RPMI7951 (cell line): ENCODE data around the gene TRMO. TPM values are rescaled to one million over a fixed set of nuclear protein-coding genes. Genes with fewer than 3 reads are reported as not detected.
"Not testable (repeated sequence)": the region's sequence is repeated elsewhere in the genome, so short reads cannot be mapped to it uniquely, and the experiment has no call there.

ENCODE experiments used
- DNase-seq: peaks from one replicate; pipeline ENCODE4 v3.0.0-alpha.2; 2012; ENCODE audit warnings: low read depth
- total RNA-seq: library from RNA; depleted of rRNA; stranded (reverse); fragments of >200 nt; shearing (Covaris generic); gene quantifications from 2 replicates; pipeline ENCODE4 v1.2.3, GENCODE V29; 2014; rRNA removed

Gene TRMO, protein sequence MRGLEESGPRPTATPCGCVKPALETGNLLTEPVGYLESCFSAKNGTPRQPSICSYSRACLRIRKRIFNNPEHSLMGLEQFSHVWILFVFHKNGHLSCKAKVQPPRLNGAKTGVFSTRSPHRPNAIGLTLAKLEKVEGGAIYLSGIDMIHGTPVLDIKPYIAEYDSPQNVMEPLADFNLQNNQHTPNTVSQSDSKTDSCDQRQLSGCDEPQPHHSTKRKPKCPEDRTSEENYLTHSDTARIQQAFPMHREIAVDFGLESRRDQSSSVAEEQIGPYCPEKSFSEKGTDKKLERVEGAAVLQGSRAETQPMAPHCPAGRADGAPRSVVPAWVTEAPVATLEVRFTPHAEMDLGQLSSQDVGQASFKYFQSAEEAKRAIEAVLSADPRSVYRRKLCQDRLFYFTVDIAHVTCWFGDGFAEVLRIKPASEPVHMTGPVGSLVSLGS
- 16.9 and 22.9 TPM in 2 replicates for total RNA-seq

DNA sequence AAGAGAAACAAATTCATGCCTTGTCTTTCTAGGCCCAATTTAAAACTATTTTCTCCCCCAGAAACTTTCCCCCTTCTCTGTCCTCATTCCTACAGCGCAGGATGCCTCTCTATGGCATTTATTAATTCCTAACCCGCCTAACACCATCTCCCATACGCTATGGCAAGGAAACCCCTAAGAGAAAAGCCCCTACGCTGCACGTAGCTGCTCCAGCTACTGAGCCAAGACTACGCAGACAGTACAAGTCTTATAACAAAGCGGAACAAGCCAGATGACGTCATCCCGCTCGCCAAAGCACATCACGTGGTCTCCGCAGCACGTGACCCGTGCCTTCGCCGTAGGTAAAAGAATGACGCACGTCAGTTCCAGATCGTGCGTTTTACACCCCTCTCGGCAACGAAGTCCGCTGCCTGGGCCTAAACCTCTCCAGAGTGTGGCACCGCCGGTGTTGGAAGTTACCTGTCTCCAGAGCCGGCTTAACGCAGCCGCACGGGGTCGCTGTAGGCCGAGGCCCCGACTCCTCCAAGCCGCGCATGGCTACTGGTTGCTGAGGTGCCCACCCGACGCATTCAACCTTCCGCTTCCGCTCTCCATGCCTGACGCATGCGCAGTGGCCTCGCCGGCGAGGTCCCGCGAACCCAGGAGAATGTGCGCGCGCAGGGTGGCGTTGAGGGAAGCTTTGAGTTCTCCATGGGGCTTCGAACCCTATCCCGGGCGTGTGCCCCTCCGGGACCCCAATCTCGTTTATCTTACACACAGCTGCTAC, at the start of gene TRMO:
TSS of gene TRMO (minus strand) at position 542 of the 766 bp plus-strand sequence. CDS start at position 535, 7 bp downstream.
- DNase-seq, result peak; percentile 99

DNA sequence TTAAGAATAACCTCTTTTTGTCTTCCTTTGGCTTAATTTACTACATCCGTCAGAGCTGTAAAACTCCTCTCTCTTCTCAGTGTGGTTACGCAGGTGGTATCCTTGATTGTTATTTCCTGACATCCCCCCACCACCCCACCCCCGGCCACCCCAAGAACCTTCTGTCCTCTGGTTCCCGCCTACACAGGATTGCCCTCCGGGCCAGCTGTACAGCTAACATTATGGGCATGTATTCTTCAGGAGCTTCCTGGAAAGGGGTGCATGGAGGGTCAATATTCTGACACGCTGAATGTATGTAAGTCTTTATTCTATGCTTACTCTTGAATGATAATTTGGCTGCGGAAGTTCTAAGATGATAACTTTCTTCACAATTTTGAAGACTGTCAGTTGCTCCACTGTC, 47.9 kb upstream of the TRMO start:
- DNase-seq, result no peak

DNA sequence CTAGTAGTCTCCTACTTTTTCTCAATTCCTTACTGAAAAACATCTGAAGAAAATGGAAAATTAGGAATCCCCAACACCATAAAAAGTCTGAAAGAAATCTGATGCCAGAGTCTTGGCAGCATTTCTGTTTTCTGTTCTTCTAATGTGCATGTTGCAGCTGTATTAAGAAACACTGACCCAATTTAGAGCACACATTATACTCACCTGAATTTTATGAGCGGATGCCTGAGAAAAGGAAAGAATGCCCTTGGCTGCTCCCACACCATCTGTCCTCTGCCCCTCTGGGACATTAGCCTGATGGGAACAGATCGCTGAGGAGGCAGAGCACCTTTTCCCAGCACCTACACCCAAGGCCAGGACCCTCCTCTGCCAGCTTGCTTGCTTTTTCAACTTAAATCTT, 46.7 kb upstream of the TRMO start:
- no peak for DNase-seq

DNA sequence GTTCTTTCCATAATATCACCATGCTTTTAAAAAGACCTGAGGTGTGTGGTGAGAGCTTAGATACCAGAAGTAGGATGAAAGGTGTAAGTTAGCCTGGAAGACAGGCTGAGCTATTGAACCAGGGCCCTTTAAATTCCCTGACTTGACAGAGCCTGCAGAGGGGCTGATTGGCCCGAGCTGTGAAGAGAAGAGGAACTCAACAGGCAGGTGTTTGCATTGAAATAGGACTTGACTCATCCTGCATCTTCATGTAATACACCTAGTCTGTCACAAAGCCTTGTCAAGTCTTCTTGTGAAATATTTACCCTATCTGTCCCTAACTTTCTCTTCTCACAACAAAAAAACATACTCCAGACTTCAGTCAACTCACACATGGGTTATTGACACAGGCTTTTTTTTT, 44.2 kb upstream of the TRMO start:
- no peak for DNase-seq

DNA sequence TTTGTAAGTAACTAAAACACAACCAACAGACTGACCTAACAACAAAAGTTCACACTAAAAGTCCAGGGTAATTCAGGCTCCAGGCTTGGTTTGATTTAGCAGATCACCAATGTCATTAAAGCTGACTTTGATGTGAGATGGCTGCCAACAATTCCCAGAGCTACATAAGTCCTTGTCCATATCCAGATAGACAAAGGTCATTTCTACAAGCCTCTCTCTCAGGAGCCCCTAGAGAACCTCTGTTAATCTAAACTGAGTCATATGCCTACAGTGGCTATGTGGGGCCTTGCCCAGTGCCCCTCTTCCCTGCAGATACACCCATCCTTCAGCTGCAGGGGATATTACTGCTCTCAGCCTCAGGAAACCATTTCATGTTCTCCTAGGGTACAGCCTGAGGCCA, 42.6 kb upstream of the TRMO start:
- no peak for DNase-seq

DNA sequence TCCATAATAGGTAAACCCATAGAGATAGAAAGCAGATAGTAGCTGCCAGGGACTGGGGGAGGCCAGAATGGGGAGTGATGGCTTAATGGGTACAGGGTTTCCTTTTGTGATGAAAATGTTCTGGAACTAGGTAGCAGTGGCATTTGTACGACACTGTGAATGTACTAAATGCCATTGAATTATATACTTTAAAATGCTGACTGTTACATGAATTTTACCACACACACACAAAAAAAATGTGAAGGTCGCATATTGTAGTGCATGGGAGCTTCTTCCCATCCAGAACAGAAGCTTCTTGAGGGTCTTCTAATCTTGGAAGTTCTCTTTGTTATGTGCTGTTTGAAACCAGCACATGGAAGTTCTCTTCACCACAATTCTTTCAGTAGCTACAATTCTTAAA, 40.9 kb upstream of the TRMO start:
- no peak for DNase-seq

DNA sequence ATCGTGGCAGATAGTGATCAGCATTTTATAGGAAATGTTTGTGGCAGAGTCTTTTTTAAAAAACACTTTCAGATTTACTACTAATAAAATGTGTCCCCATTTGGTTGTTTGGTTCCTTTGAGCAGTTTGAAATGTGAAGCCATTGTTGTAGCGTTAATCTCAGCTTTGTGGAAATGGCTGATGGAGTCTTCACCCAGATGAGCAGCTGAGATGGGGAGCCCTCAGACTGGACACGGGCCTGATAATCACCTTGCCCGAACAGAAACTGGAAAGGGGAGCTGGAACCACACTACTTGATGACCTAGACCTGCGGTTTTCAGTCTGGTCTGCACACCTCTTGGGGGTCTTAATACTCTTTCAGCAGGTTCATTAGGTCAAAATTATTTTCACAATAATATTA, 40.3 kb upstream of the TRMO start:
- DNase-seq, result no peak

DNA sequence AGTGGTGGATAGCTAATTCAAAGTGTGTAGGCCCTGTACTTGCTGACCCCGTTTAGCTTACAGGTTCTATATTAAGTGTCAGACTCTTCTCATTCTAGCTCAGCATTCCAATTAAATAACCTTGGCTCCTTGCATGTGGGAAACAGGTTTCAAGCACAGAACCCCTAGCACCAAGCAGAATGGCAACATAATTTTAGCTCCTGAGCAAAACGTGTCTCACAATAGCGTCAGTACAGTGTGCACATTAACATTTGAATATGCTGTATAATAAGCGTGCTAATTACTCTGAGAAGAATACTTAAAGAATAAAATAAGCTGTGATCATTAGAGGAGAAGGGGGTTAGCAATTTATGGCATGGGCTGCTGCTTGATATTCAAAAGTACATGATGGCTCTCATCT, 39.8 kb upstream of the TRMO start:
- no peak for DNase-seq

DNA sequence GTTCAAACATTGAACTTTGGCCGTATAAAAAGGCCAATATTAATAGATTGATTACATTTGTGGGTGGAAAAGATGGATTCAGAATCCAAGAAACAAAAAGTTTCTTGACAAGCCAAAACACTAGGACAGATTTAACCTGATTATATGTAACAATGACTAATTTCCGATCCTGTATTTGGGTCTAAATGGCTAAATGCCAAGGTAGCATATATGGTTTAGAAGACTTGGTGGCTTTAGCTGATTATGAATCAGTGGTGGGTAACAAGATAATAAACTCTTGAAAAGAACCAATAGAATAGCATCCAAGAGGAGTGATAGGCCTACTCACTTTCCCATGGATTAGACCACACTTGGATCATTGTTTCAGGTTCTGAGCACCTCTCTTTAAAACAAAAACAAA, 39.1 kb upstream of the TRMO start:
- DNase-seq, result no peak

DNA sequence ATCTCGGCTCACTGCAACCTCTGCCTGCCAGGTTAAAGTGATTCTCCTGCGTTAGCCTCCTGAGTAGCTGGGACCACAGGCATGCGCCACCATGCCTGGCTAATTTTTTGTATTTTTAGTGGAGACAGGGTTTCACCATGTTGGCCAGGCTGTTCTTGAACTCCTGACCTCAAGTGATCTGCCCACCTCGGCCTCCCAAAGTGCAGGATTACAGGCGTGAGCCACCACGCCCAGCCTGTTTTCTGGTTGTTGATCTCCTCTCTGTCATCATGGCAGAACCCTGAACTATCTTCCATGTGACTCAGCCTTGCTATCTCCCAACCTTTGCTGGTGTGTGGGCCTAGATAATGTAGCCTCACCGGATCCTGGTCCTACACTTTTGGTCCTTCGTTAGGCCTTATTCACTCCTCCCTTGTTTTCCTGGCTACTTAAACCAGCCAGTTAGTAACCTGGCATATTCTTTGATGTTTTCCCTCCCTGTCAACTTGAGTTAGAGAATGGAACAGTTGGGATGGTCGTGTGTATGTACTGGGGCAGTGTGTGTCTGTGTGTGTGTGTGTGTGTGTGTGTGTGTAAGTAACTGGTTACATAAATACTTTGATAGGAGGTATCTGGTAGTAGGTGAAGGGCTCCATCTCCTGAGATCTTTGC, 38.5 kb upstream of the TRMO start:
- DNase-seq, result not testable (repeated sequence)

DNA sequence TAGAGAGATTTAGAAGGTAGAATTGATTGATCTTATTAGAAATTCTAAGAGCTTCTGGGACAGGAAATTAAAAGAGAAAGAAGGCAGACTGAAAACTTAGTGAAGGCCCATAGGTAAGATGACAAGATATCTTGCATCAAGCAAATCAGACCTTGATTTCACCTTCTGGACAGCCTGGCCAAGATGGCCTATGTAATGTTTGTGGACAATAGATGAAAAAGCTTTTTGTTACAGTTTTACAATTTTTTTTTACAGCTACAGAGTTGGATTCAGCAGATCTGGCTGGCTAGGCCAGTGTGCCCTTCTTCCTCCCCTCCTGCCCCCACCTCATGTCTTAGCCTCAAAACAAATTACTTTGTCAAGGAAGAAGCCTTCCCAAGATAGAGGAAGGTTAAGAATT, 37.3 kb upstream of the TRMO start:
- DNase-seq, result no peak

DNA sequence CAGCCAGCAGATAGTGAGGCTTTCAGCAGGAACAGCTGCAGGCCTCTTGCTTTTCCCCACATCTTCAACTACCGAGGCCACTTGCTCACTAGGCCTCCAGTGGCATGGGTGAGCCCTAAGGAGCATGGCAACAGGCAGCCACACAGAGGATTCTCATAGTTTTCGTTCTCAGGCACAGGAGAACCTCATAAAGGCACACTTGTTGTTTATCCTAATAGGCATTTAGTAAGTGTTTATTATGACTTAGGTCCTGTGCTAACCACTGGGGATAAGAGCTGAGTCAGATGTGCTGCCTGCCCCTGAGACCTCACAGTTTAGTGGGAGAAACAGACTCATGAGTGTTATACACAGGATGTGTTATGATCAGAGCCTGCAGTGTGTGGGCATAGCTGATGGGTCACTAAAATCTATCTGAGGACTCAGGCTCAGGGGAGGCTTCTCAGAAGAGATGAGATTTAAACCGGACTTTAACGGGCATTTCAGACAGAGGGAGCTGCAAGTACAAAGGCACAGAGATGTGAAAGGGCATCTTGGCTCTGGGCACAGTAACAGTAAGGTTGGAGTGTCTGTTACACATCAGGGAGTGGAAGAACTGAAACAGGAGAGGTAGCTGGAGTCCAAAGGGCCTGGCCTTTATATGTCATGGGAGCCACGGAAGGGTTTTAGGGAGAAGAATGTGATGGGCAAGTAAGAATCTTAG, 36.7 kb upstream of the TRMO start:
- peak; percentile 61 for DNase-seq

DNA sequence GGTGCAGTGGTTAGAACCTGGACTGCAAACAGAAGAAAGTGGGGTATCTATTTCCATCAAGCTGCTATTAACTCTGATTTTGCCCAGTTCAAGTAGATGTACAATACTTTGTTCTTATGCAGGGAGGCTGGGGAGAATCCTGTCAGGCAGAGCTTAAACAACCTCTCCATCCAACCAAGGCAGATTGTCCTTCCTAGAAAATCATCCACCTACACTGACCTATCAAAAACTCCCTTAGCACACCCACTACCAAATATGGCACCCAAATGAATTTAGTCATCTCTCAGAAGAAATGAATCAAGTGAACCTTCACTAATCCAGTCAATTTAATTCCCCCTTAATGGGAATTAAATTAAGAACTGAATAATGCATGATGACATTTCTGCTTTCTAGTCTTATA, 34.0 kb upstream of the TRMO start:
- no peak for DNase-seq

DNA sequence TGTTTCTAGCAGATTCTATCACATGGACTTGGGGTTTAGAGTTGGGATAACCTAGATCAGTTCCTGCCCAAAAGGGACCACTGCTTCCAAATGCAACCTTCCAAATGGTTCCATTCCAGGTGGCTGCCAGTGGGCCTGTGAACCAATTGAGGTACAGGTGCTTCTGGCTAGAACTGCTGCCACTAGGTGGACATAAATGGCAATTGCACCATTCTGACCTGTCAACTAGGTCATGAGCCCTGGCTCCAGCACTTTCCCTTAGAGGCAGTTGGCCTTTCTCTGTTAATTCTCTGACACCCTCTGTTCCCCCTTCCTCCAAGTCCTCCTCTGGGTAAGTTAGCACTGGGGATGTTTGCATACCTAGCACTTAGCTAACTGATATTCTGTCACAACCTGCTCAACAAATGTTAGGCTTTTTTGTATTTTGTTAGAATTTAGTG, 32.3 kb upstream of the TRMO start:
- peak; percentile 31 for DNase-seq

DNA sequence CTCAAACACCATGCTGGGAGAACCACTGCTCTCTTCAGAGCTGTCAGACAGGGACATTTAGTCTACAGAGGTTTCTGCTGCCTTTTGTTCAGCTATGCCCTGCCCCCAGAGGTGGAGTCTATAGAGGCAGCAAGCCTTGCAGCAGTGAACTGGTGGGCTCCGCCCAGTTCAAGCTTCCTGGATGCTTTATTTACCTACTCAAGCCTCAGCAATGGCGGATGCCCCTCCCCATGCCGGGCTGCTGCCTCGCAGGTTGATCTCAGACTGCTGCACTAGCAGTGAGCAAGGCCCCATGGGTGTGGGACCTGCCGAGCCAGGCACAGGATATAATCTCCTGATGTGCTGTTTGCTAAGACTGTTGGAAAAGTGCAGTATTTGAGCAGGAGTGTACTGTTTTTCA, 28.6 kb upstream of the TRMO start:
- not testable (repeated sequence) for DNase-seq

DNA sequence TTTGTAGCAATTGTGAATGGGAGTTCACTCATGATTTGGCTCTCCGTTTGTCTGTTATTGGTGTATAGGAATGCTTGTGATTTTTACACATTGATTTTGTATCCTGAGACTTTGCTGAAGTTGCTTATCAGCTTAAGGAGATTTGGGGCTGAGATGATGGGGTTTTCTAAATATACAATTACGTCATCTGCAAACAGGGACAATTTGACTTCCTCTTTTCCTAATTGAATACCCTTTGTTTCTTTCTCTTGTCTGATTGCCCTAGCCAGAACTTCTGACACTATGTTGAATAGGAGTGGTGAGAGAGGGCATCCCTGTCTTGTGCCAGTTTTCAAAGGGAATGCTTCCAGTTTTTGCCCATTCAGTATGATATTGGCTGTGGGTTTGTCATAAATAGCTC, 24.8 kb upstream of the TRMO start:
- not testable (repeated sequence) for DNase-seq

DNA sequence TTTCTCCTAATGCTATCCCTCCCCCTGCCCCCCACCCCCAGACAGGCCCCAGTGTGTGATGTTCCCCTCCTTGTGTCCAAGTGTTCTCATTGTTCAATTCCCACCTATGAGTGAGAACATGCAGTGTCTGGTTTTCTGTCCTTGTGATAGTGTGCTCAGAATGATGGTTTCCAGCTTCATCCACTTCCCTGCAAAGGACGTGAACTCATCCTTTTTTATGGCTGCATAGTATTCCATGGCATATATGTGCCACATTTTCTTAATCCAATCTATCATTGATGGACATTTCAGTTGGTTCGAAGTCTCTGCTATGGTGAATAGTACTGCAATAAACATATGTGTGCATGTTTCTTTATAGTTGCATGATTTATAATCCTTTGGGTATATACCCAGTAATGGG, 23.2 kb upstream of the TRMO start:
- DNase-seq, result not testable (repeated sequence)

DNA sequence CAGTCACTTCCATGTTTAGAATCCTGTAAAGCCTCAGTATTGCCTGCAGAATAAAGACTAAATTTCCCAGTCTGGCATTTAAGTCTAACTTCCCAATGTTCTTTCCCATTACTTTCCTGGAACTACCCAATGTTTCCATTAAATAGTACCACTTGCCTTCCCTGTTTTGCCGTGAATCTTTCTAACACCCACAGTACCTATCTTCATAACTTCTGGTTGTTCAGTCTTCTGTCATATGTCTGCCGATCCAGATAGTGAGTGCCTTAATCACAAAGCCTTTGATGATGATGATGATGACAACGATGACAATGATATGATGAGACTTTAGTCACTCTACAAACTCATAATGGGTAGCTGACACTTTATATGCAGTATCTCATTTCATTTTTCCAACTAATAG, 22.3 kb upstream of the TRMO start:
- DNase-seq, result no peak

DNA sequence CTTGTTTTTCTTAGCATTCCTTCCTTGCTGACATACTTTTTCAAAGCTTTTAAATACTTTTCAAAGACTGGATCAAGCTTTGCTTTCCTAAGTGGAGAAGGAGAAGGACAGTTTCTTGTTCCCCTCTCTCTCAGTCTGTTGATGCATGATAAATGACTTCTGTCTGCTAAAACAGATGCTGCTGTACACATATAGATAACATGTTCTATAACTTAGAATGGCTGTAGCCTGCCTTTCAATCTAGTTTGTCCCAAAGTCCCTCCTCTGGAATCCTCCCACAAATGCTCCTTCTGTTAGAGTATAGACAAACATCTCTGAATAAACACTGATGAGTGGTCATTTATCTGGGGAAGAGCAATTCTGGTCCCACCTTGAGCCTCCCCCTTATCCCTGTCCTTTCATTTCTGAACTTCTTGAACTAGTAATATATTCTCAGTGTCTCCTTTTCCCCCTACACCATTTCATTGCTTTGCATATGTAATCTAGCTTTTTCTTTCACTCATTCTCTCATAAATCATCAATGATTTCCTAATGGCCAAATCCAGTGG, 21.1 kb upstream of the TRMO start:
- DNase-seq, result no peak

DNA sequence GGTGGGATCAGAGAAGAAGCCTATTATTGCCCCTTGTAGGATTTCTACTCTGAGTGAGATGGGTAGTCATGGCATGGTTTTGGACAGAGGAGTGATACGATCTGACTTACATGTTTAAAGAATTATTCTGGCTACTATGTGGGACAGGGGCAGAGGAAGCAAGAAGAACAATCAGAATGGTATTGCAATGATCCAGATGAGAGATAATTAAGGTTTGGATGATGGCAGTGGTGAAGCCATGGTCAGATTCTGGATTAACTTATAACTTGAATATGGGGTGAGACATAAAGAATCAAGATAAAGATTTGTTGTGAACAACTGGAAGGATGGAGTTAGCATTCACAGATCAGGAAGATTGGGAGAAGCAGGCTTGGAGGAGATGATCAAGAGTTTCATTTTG, 19.0 kb upstream of the TRMO start:
- no peak for DNase-seq

DNA sequence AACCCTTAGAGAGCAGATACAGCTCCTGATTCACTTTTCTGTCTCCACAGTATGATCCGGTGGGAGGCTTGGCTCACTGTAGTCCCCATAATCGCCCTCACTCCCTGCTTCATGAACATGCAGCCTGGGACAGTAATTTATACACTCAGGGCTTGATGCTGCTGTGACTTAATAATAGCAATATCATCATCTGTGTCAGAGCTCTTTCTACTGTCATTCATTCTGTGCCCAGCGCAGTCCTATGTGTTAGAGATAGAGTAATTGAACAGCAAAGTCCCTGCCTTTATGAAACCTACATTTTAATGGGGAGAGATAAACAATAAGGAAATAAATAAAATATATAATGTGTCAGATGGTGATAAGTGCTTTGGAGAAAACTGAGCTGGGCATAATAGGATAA, 18.4 kb upstream of the TRMO start:
- DNase-seq, result no peak

DNA sequence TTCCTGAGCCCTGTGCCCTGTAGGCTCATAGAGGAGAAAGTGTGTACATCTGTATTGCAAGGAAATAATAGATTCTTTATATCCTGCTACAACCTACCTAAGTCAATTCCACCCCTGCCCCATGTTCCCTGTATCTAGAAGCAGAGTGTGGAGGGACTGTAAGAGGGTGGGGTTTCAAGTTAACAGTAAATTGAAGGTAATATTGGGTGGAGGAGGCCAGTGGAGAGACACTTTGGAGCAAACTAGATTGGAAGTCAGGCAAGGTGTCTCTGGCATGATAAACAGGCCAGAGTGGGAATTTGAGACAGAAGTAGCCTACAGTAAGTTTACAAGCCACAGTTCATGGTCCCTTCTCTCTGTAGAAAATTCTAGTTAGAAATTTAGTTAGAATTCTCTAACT, 17.9 kb upstream of the TRMO start:
- no peak for DNase-seq
